Measurements from ENCODE around the gene SLC1A2. TPM values are rescaled to one million over a fixed set of nuclear protein-coding genes. Genes with fewer than 3 reads are reported as not detected.

The SLC1A2 gene
- polyA plus RNA-seq, 5 donors: 14.1 to 31.2 (median 18.7) TPM

- DNase-seq: no peak
Observed at GRCh38 chr11:35349897-35350296, 69.5 kb downstream of the SLC1A2 start.

- DNase-seq: no peak
Observed at GRCh38 chr11:35348898-35349687, 70.3 kb downstream of the SLC1A2 start.

- no peak for DNase-seq
Observed at GRCh38 chr11:35347921-35348331, 71.4 kb downstream of the SLC1A2 start.

DNA sequence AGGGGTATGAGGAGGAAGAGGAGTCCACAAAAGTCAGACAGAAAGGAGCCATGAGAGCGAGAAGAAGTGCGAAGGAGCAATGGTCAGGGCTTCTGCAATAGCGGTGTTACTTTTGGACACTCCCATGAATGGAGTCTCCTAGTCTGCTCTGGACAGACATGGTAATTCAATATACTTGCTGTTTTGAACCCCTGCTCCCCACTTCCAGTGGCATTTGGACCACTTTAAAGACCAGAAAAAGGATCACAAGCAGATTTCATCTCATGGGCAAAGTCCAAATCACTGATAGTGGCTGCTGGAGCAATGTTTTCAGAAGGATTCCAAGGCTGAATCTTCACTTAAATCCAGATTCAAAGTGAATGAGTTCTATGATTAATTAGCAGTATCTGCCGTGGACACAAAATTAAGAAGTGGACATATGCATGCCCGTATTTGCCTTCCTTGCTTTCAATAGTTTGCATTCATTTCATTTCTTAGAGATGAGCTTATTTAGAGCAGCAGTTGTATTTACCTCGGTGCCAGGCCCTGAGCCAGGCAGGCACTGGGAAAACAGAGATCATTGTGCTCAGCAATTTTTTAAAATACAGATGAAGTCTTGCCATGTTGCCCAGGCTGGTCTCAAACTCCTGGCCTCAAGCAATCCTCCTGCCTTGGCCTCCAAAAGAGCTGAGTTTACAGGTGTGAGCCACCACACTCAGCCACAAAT lies 72.0 kb downstream of the SLC1A2 start:
- no peak for DNase-seq

DNA sequence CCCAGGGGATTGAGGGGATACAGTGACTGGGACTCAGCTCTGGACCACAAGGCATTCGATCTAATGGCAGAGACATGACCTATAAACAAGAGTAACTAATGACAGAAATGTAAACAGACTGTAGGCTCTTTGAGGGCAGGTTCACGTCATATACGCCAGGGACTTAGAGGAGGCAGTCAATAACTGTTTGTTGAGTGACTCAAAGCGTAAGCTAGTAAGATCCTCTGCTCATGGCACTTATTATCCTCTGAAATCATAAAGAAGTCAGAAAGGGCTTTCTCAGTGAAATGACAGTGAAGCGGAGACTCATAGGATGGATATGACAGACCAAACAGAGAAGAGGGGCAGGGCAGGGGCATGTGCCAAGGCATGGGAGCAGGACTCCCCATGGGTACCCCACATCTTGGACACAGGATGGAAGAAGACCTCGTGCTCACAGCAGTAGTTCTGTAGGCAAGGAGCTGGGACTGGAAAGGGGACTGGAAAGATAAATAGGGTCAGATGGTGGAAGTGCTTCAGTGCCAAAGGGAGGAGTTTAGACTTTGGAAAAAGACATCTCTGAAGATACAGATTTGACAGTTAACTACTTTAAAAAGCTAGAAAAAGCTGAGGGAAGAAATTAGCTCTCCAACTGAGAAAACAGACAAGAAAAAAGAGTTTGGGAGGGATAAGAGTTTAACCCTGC lies 72.7 kb downstream of the SLC1A2 start:
- no peak for DNase-seq

DNA sequence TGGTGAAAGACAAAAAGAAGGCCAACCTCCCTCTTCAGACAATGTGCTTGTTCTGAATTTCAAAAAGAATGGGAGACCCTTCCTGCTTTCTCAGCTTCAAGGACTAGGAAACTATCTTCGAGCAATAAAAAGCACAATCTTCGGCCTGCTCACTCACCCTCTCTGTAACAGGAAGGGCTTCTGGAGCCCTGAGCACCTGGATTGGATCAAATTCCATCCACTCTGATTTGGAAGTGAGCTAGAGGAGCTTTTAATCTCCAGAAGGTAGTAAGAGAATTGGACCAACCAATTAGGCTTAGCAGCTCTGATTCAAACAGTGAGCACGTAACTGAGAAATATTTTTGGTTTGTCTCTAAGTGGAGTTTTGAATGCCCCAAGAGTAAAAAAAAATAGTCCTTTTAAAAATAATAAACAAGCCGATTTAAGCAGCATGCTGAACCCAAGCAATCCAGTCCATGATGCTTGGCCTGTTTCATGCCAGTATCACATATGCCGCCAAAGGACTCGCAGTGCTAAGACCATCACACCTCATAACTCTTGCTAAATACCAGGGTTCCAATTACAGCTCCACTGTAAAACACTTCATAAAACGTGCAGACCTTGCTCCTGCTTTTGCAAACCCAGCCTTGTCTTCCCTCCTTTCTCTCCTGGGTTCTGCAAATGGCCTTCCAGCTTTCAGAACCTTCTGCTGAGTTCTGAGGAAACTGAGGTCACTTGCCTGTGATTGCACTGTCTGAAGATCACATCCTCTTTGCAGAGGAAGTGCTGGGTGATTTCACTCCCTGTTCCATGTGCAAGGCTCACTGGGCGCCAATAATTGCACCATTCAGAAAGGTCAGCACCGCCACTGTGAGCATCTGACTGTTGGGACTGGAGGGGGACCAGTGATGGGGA lies 74.4 kb downstream of the SLC1A2 start:
- peak; percentile 23 to 64 for DNase-seq

DNA sequence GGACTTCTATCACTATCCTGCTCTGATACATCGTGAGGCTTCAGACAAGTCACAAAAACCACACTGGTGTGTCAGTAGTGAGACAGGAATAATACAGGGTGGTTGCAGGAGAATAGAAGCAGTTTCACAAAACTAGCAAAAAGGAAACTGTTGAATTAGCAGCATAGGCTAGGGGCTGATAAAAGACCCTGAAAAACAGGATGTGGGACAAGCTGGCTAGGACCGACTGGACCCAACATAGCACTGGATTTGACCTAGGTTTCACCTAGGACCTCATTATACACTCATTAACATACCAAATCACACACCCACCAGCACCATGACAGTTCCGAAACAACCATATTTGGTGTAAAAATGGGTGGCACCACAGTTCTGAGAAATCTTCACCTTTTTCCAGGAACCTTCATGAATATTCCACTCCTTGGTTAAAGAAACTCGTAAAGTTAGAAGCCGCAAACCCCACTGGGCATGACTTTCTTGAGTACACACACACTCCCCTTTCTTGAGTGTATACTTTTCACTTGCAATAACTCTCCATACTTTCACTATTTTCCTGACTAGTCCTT lies 76.2 kb downstream of the SLC1A2 start:
- no peak for DNase-seq

- DNase-seq: no peak
Observed at GRCh38 chr11:35340715-35341114, 78.6 kb downstream of the SLC1A2 start.

GRCh38 chr11:35340071-35340470 lies 79.3 kb downstream of the SLC1A2 start:
- DNase-seq: no peak

- no peak for DNase-seq
Observed at GRCh38 chr11:35338921-35339320, 80.4 kb downstream of the SLC1A2 start.

GRCh38 chr11:35337914-35338305 lies 81.4 kb downstream of the SLC1A2 start:
- no peak for DNase-seq

- DNase-seq: no peak
Observed at GRCh38 chr11:35337136-35337913, 82.0 kb downstream of the SLC1A2 start.

DNA sequence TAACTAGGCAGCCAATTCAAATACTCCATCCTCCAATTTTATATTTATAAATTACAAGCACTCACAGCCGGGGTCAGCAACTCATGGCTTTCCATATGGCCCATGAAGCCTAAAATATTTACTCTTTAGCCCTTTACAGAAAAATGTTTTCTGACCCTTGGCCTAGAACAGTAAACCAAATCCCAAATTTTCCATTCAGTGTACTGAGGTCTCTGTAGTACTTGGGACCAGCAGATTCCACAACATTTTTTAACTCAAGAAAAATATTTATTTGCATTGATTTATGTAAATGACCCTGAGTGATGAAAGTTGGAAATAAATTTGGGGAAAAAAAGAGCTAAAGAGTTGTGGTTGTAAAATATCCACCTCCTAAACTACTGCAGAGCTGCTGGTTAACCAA lies 82.6 kb downstream of the SLC1A2 start:
- no peak for DNase-seq

GRCh38 chr11:35335226-35335625 lies 84.1 kb downstream of the SLC1A2 start:
- no peak for DNase-seq

DNA sequence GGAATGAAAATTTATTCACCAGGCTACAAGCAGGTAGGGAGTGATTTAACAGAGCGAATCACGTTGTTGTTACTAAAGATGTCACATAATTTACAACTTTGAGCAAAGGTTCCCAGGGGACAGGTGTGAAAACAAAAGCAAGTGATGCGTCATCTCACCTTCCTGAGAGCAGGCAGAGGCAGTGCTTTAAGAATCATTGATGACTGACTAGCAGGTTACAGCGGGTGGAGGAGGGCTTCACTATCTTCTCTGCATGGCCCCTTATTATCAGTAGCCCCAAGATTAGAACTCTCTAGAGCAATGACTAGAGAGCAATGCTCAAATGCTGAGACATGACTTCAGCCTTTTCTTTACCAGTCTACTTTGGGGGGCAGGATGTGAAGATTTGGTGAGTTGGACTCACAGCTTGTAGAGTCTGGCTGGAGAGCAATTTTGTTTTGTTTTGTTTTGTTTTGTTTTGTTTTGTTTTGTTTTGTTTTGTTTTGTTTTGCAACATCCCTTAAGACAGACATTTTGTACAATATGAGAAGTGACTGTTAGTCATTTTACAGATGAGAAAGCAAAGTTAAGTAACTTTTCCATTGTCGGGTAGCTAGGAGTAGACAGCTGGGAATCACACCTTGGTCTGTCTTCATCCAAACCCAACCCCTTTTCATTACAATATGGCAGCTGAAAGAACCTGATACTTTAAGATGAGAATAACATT lies 84.8 kb downstream of the SLC1A2 start:
- DNase-seq: no peak

DNA sequence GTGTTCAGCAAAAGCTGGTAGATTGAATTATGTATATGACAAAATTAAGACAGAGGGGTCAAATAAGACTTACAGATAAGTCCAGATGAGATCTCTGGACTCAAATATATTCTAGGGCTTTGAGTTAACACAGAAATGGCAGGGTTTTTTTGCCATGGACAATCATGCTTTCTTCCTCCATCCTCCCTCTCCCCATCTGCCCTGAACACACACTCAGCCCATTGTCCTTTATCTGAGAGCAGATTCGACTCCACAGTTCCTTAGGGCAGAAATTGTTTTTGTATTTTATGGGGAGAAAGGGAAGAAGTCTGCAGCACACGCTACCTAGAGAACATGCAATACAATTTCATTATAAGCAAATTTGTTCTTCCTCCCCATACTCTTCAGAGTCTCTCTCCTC lies 86.8 kb downstream of the SLC1A2 start:
- DNase-seq: no peak

GRCh38 chr11:35330931-35331330 lies 88.4 kb downstream of the SLC1A2 start:
- no peak for DNase-seq

DNA sequence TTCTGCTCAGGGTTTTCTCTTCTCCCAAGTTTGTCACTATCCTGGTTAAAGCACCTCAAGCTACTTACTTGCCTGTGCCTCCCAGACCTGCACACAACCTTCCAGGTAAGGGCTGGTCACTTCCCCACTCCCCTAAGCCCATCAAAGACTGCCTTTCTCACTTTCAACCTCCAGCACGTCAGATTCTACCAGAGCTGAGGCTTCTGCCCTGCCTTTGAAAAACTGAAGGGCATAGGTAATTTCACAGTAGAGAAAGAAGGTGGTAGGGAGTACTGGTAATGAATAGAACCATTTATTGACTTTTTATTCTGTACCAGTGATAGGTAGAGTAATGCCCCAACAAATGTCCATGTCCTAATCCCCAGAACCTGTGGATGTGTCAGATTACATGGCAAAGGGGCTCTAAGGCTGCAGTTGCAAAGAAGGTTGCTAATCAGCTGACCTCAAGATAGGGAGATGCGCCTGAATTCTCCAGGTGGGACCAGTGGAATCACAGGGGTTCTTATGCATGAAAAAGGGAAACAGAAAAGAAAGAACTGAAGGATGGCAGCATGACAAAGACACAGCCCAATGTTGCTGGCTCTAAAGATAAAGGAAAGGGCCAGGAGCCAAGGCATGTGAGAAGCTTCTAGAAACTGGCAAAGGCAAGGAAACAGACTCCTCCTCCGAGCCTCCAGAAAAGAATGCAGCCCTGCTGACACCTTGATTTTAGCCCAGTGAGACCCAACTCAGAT lies 89.0 kb downstream of the SLC1A2 start:
- no peak for DNase-seq

- DNase-seq: no peak
Observed at GRCh38 chr11:35327829-35328228, 91.5 kb downstream of the SLC1A2 start.
